ENCODE measurements around the gene CATSPER4. TPM values are rescaled to one million over a fixed set of nuclear protein-coding genes. Genes with fewer than 3 reads are reported as not detected.

Gene CATSPER4
- not detected for total RNA-seq

- Histone ChIP-seq H3K36me3 (peaks cover 19% of the 10 kb centered on the region), H3K4me1 (no peaks in the 10 kb centered on the region), H3K4me3 (no peak within 1 kb of the TSS), H3K27ac (no peak within 1 kb of the TSS), H3K9me3 (no peaks in the 10 kb centered on the region), H3K27me3 (no peaks in the 10 kb centered on the region)
- no peak for DNase-seq (ENCODE audit: low spot score in 2 of 2)
- TF ChIP-seq POLR2AphosphoS5 (IDR thresholded peaks at IDR 0.05) (no peak), POLR2A (IDR thresholded peaks at IDR 0.05) (no peak), EP300 (IDR thresholded peaks at IDR 0.05) (no peak), CTCF (IDR thresholded peaks at IDR 0.05) (no peak)
- 50% methylated on average over 12 of the region's 16 CpGs for WGBS
These were observed at the start of gene CATSPER4 for GRCh38 chr1:26190373-26190987. Gene CATSPER4 (plus strand): TSS chr1:26190602. CDS start chr1:26190628, 26 bp downstream.

GRCh38 chr1:26142159-26142558 lies 48.2 kb upstream of the CATSPER4 start:
- 72% methylated on average over 8 of the region's 8 CpGs for WGBS
- Histone ChIP-seq H3K4me1 (peaks cover 5% of the 10 kb centered on the region), H3K27me3 (no peaks in the 10 kb centered on the region), H3K27ac (no peak overlapping the region), H3K4me3 (no peak overlapping the region), H3K36me3 (no peaks in the 10 kb centered on the region), H3K9me3 (no peaks in the 10 kb centered on the region)
- no peak for DNase-seq (ENCODE audit: low spot score in 2 of 2)
- no peak for TF ChIP-seq CTCF (IDR thresholded peaks at IDR 0.05)
- TF ChIP-seq POLR2A (IDR thresholded peaks at IDR 0.05) = no peak
- no peak for TF ChIP-seq EP300 (IDR thresholded peaks at IDR 0.05)
- no peak for TF ChIP-seq POLR2AphosphoS5 (IDR thresholded peaks at IDR 0.05)

GRCh38 chr1:26145041-26145959 lies 45.1 kb upstream of the CATSPER4 start:
- Histone ChIP-seq H3K27ac (no peak overlapping the region), H3K27me3 (no peaks in the 10 kb centered on the region), H3K4me3 (no peak overlapping the region), H3K9me3 (no peaks in the 10 kb centered on the region), H3K36me3 (no peaks in the 10 kb centered on the region), H3K4me1 (peaks cover 5% of the 10 kb centered on the region)
- 31% methylated on average over 16 of the region's 19 CpGs for WGBS
- peak; percentile 73 to 81 for TF ChIP-seq CTCF (IDR thresholded peaks at IDR 0.05)
- no peak for TF ChIP-seq POLR2AphosphoS5 (IDR thresholded peaks at IDR 0.05)
- DNase-seq (ENCODE audit: low spot score in 2 of 2) = peak; percentile 85 to 90

GRCh38 chr1:26145960-26146294 lies 44.5 kb upstream of the CATSPER4 start:
- Histone ChIP-seq H3K4me3 (no peak overlapping the region), H3K36me3 (no peaks in the 10 kb centered on the region), H3K27me3 (no peaks in the 10 kb centered on the region), H3K27ac (no peak overlapping the region), H3K4me1 (peaks cover 5% of the 10 kb centered on the region), H3K9me3 (no peaks in the 10 kb centered on the region)
- no peak for DNase-seq (ENCODE audit: low spot score in 2 of 2)
- no peak for TF ChIP-seq POLR2A (IDR thresholded peaks at IDR 0.05)
- no peak for TF ChIP-seq EP300 (IDR thresholded peaks at IDR 0.05)
- no peak for TF ChIP-seq CTCF (IDR thresholded peaks at IDR 0.05)
- TF ChIP-seq POLR2AphosphoS5 (IDR thresholded peaks at IDR 0.05) = no peak
- 35% methylated on average over 6 of the region's 6 CpGs for WGBS

- Histone ChIP-seq H3K36me3 (no peaks in the 10 kb centered on the region), H3K9me3 (no peaks in the 10 kb centered on the region), H3K27me3 (no peaks in the 10 kb centered on the region), H3K4me3 (no peak overlapping the region), H3K27ac (no peak overlapping the region), H3K4me1 (peaks cover 5% of the 10 kb centered on the region)
- TF ChIP-seq EP300 (IDR thresholded peaks at IDR 0.05) (no peak), POLR2AphosphoS5 (IDR thresholded peaks at IDR 0.05) (no peak)
- DNase-seq (ENCODE audit: low spot score in 2 of 2) = no peak
These were observed 41.5 kb upstream of the CATSPER4 start for GRCh38 chr1:26148887-26149286.
